ENCODE data around the gene TRA2A. TPM values are rescaled to one million over a fixed set of nuclear protein-coding genes. Genes with fewer than 3 reads are reported as not detected.
A peak's percentile ranks its signal among the peaks of the same experiment; 100 is the strongest.

The TRA2A gene
- total and polyA plus RNA-seq, 9 of the 15 experiments (the other 6 are each of a cell fraction or from before 2014, with no cell fraction given), result 22.7 to 210 (median 73.9) TPM

DNA sequence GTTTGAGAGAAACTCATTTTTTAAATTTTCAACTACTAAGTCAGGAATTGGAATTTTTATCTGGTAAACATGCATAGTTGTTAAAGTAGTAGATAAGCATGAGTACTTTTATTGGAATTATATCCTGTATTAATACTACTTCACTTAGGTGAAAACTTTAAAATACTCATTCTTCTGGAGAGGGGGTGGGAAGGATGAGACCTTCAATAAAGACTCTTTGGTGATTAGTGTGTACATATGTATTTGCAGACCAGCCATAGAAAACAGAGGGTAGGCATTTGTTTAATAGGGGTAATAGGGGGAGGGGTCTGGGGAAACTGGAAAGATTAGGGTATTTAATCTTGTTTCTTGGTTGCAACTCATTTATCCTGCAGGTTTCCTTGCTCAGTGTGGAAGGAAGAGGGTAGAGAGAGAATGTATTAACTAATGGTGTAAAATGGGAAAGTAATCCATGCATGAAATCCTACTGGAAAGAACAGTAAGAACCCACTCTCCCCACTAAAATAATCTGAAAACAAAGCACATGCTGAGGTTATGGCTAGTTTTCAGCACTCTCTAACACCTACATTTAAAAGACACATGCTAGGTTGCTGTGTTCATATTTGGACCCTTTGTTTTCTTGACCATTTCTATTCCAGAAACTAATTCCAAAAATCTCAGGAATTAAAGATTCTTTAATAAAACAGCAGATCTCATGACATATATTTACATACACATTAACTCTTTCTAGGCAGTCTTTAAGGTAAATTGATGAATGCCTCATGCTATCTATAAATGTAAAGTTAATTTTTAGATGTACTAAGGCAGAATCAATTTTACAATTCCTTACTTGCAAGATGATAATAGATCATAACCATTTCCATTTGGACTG is 55.3 kb downstream of the TRA2A start (continued):
- TF ChIP-seq, protein P1, sequence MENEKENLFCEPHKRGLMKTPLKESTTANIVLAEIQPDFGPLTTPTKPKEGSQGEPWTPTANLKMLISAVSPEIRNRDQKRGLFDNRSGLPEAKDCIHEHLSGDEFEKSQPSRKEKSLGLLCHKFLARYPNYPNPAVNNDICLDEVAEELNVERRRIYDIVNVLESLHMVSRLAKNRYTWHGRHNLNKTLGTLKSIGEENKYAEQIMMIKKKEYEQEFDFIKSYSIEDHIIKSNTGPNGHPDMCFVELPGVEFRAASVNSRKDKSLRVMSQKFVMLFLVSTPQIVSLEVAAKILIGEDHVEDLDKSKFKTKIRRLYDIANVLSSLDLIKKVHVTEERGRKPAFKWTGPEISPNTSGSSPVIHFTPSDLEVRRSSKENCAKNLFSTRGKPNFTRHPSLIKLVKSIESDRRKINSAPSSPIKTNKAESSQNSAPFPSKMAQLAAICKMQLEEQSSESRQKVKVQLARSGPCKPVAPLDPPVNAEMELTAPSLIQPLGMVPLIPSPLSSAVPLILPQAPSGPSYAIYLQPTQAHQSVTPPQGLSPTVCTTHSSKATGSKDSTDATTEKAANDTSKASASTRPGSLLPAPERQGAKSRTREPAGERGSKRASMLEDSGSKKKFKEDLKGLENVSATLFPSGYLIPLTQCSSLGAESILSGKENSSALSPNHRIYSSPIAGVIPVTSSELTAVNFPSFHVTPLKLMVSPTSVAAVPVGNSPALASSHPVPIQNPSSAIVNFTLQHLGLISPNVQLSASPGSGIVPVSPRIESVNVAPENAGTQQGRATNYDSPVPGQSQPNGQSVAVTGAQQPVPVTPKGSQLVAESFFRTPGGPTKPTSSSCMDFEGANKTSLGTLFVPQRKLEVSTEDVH (IDR thresholded peaks at IDR 0.05; ENCODE audit: low read depth, partially characterized antibody), result no peak
- TF ChIP-seq ZNF57 (CRISPR knock-in tag; IDR thresholded peaks at IDR 0.05) (no peak), MLLT1 (IDR thresholded peaks at IDR 0.05) (peak in 1 of 2 experiments; percentile 58; a peak in 1 of 4 replicates), RBFOX2 (IDR thresholded peaks at IDR 0.05; ENCODE audit: low read depth, low read length) (peak; percentile 1), RBM34 (IDR thresholded peaks at IDR 0.05; ENCODE audit: borderline replicate concordance, insufficient read depth, low read length) (no peak), POLR2A (conservative IDR thresholded peaks at IDR 0.05) (peak; percentile 68), CAMTA2 (CRISPR knock-in tag; conservative IDR thresholded peaks at IDR 0.05) (no peak), ZNF324 (CRISPR knock-in tag; IDR thresholded peaks at IDR 0.05) (no peak), ZNF592 (IDR thresholded peaks at IDR 0.05) (no peak)
- TF ChIP-seq, protein P2, sequence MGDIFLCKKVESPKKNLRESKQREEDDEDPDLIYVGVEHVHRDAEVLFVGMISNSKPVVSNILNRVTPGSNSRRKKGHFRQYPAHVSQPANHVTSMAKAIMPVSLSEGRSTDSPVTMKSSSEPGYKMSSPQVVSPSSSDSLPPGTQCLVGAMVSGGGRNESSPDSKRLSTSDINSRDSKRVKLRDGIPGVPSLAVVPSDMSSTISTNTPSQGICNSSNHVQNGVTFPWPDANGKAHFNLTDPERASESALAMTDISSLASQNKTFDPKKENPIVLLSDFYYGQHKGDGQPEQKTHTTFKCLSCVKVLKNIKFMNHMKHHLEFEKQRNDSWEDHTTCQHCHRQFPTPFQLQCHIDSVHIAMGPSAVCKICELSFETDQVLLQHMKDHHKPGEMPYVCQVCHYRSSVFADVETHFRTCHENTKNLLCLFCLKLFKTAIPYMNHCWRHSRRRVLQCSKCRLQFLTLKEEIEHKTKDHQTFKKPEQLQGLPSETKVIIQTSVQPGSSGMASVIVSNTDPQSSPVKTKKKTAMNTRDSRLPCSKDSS (IDR thresholded peaks at IDR 0.05; ENCODE audit: low read depth, partially characterized antibody), result no peak
- TF ChIP-seq, protein P3, sequence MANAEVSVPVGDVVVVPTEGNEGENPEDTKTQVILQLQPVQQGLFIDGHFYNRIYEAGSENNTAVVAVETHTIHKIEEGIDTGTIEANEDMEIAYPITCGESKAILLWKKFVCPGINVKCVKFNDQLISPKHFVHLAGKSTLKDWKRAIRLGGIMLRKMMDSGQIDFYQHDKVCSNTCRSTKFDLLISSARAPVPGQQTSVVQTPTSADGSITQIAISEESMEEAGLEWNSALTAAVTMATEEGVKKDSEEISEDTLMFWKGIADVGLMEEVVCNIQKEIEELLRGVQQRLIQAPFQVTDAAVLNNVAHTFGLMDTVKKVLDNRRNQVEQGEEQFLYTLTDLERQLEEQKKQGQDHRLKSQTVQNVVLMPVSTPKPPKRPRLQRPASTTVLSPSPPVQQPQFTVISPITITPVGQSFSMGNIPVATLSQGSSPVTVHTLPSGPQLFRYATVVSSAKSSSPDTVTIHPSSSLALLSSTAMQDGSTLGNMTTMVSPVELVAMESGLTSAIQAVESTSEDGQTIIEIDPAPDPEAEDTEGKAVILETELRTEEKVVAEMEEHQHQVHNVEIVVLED (CRISPR knock-in tag; IDR thresholded peaks at IDR 0.05), result no peak
- TF ChIP-seq, protein P4, sequence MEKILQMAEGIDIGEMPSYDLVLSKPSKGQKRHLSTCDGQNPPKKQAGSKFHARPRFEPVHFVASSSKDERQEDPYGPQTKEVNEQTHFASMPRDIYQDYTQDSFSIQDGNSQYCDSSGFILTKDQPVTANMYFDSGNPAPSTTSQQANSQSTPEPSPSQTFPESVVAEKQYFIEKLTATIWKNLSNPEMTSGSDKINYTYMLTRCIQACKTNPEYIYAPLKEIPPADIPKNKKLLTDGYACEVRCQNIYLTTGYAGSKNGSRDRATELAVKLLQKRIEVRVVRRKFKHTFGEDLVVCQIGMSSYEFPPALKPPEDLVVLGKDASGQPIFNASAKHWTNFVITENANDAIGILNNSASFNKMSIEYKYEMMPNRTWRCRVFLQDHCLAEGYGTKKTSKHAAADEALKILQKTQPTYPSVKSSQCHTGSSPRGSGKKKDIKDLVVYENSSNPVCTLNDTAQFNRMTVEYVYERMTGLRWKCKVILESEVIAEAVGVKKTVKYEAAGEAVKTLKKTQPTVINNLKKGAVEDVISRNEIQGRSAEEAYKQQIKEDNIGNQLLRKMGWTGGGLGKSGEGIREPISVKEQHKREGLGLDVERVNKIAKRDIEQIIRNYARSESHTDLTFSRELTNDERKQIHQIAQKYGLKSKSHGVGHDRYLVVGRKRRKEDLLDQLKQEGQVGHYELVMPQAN (IDR thresholded peaks at IDR 0.05; ENCODE audit: borderline replicate concordance), result no peak

Measured in K562 (cell line).